ENCODE data around the gene NDUFB4.

GRCh38 chr3:120557115-120557514 lies 39.0 kb upstream of the NDUFB4 start:
- TF ChIP-seq EZH2 (IDR thresholded peaks at IDR 0.05; ENCODE audit: low read length, unreplicated experiment): no peak
- TF ChIP-seq CTCF (conservative IDR thresholded peaks at IDR 0.05; ENCODE audit: low read depth, low read length): no peak
